HG02884 (cell line): ENCODE results near the gene TTC38.
A peak's percentile ranks its signal among the peaks of the same experiment; 100 is the strongest.
"Not testable (repeated sequence)": the region's sequence is repeated elsewhere in the genome, so short reads cannot be mapped to it uniquely, and the experiment has no call there.

Experiments
- ATAC-seq: cut with Tn5 transposase; IDR thresholded peaks from one replicate; pipeline ENCODE4 v1.9.1; 2021; ENCODE audit warnings: mild to moderate bottlenecking, moderate library complexity; ENCODE audit not compliant: unreplicated experiment

TTC38 gene

DNA sequence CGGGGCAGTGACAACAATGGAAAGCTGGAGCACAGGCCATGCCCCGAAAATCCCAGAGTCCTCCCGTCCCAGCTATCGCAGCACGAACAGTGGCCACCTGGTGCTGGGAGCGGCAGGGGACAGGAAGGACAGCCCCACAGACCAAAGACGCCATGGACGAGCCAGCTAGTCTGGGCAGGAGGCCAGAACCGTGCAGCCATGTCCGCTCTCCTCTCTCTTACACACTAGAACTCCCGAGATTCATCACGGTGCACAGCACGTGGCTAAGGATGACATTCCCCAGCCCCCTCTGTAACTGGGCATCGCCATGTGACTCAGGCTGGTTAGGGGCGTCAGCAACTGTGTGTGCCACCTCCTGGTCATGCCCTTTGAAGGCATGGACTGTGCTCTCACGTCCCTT is 22.3 kb upstream of the TTC38 start:
- ATAC-seq = no peak

DNA sequence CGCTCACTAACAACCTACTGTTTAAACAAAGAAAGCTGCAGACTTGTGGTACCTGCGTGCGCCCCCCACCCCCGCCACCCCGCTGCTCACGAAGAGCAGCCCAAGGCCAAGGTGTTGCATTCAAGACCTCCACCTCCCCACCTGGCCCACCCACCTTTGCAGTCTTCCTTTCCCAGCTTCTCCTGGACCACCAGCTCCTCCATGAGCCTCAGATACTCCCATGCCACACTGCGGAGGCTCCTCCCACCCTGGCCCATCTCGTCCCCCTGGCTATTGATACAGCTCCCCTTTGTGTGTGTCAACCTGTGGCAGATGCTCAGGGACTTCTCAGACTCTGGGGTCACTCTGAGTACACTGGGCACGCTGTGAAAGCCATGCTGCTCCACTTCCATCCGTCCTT is 21.6 kb upstream of the TTC38 start:
- ATAC-seq = no peak

DNA sequence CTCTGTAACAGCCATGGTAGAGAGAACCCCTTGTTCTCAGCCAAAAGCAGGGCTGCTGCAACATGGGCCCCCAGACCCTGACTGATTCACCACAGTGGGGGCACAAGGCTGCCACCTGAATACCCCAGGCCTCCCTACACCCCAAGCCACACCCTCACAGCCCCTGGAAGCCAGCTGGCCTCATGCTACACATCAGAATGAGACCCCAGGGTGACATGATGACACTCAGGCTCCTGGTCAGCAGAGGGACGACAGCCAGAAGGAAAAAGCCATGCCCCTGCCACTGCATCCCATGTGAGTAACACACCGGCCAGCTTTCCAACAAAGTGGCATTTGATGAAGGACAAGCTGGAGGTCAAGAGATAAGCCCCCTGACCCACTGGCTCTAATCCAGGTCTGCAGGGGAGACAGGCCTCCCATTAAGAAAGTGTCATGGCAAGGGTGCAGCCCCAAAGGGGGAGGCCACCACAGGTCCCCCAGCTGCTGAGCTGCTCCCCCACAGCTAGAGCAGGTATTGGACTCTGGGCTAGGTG is 20.3 kb upstream of the TTC38 start:
- ATAC-seq = no peak

DNA sequence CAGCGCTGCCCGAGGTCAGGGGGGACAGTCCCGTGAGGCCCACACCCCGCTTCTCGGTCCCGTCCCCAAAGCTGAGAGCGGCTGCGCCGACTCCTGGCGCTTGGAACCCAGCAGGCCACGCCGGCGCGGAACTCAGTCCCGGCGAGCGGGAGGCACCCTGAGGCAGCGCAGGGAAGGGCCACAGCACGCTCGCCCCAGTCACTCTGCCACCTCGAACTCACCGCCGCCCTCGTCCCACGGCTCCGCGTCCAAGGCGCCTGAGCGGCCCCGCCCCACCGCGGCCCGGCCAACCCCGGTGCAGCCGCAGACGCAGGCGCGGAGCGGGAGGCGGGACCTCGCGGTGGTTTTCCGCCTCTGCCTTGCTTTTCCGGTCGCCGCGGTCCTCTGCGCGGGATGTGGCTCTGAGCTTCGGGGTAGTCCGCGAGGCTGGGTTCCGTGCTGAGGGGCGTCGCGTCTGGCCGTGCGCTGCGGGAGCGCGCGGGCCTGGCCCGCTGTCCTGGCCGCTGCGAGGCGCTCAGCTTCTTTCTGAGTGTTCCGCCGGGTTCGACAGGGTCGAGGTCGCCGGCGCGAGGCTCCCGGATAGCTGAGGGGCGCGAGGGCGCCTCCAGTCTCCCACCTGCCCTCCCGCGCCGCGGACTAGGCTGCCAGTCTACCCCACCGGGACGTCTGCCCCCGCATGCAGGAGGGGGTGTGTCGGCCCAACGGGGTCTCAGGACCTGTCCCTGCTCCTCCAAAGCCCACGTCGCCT is 17.6 kb upstream of the TTC38 start, which contains the start of gene CDPF1:
Gene CDPF1 (minus strand): TSS at position 259 of the 748 bp plus-strand sequence. CDS start 2,009 bp downstream, outside the sequence.
- peak; percentile 73 for ATAC-seq

DNA sequence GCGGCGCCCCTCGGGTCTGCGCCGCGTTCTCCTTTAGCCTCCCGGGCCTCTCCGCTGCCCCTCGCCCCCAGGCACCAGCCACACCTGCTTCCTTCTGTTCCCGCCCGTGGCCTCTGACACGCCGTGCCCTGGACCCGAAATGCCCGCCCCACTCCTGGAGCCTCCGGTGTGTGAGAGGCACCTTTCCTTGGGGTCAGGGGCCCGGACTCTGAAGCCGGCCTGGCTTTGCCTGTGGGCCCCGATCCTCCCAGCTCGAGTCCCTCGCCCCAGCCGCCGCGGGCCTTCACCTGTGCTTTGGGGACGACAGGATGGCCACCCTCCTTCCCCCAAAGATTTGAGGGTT is 17.1 kb upstream of the TTC38 start:
- ATAC-seq = no peak

DNA sequence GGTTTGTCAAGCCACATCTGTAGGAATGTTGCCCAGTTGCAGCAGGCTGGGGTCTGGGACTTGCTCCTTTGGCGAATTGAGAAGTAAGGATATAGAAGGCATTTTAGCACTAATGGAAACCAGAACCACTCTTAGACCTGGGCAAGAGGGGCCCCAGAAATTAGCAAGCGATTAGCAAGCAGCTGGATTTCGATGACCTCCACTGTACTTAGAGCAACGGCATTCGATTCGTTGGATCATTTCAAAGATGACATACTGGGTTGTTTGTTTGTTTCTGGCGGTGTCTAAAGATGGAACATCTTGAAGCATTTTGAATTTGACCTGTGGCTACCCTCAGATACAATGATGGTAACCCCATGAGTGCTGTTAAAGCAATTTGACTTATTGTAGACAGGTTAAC is 16.5 kb upstream of the TTC38 start:
- no peak for ATAC-seq

DNA sequence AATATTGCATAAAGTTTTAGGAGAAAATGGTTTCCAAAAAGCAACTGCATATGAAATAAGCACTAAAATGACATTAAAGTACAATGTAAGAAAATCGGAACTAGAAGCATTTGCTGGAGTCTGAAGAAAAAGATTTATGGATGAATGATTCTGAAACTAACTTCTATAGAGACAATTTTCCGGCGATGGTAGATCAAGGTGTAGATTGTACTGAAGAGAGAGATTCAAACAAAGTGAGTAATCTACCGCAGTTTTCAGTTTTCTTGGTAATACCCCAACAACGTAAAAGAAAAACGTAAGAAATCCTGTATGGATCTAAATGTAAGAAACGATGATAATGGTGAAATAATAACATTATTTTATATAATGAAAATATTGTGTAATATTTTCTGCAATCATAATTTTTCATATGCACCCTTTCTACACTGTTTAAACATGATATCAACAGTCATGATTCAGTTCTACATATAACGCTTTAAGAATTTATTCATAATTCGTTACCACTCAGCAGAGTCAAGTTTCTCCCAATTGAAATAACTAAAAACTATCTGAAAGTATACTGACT is 15.9 kb upstream of the TTC38 start:
- no peak for ATAC-seq

DNA sequence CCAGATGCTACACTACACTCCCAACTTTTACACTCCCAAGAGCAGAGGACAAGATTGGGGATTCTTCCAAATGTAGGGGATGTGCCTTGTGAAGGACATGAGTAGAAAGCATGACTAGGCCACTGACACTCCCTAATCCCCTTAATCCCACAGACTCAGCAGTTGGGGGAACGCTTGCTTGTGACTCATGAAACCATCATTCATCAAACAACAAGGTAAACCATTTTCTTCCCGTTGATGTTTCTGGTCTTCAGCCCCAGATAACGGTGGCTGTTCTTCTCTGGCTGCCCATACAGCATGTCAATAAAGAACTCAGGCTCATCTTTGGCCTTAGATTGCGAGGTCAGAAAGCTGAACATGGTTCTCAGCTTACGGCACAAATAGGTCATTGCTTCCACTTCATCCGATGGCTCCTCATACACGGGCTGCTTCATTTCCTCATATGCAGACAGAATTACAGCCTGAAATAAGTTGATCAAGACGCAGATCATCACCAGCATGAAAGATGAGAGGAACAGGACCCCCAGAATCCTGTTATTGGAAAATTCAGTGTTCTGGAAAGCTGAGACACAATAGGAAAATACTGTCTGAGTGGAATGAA is 11.3 kb upstream of the TTC38 start:
- ATAC-seq = no peak

DNA sequence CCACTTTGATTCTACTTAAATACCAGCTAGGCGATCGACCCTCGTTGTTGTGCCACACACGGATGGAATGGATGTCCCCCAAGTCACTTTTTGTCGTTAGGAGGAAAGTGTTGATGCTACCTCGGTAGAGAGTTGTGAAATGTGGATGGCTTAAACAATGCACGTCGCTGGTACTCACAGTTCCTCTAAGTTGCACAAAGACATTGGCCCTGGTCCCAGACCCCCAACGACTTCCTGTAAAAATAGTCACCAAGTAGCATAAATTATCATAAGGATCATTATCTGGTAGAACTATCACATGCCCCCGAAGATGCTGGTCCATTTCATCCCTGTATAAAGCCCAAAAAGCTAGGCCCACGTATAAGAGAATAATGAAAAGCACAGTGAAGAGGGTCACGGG is 8.4 kb upstream of the TTC38 start:
- ATAC-seq = no peak

DNA sequence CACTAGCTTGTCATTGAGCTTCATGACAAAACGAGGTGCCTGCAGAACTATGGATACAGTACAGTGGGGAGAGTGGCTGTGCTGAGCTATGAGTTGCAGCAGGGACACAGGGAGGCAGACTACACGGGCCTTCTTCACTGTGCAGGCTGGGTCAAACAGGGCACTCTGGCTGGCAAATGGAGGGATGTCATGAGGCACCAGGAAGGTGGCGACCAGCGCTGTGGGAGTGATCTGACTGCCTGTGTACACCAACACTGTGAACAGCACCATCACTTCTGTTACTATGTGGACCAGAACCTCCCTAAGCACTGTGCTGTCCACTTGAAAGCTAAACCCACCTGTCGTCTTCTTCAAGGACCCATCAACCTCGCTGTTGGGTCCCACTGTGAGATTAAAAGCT is 7.8 kb upstream of the TTC38 start:
- no peak for ATAC-seq

DNA sequence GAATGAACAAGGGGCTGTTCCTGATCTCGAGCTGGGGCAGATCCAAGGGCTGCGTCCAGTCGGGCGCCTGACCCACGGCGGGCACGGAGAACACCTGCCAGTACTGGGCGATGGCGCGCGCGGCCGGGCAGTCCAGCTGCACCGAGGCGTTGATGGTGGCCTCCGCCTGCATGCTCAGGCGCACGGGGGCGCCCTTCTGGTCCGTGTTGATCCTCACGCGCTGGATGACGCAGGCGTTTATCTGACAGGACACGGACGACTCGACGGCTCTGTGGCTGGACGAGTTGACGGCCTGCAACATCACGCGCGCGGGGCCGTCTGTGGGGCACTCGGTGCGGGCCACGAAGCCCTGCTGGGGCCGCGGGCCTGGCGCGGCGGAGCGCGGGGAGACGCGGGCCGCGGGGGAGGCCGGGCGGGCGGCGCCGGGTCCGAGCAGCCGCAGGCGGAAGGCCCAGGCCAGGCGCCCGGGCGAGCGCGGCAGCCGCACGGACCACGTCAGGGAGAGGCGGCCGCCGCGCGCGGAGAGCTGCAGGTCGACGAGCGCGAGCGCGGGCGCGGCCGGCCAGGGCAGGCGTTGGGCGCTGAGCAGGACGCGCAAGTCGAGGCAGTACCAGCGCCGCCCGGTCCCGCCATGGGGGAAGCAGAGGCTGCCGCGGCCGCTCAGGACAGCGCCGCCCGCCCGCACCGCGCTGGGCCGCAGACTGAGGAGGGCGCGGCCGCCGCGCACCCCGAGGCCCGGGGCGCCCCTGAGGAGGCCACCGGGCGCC is 5.2 kb upstream of the TTC38 start:
- ATAC-seq = no peak

DNA sequence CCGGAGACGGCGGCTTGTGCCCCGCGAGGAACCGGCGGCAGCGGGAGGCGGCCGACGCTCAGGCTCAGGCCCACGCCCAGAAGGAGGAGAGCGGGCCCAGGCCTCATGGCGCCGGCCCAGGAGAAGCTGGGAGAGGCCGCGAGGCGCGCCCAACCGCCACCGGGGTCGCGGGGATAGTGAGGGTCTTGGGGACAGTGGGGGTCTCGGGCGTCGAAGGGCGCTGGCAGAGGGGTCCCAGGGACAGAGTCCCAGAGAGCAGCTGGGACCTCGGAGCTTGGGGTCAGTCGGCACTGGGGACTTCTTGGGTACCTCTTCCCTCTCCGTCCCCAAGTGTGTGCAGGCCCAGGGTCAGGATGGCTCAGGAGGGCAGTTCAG is 4.6 kb upstream of the TTC38 start, which contains the start of gene PKDREJ:
Gene PKDREJ (minus strand): TSS at position 128 of the 375 bp plus-strand sequence. CDS start 21 bp downstream, at position 107.
- ATAC-seq = no peak

DNA sequence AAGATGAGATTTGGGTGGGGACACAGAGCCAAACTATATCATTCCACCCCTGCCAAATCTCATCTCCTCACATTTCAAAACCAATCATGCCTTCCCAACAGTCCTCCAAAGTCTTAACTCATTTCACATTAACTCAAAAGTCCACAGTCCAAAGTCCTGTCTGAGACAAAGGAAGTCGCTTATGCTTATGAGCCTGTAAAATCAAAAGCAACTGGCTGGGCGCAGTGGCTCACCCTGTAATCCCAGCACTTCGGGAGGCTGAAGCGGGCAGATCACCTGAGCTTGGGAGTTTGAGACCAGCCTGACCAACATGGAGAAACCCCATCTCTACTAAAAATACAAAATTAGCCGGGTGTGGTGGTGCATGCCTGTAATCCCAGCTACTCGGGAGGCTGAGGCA is 3.3 kb upstream of the TTC38 start:
- ATAC-seq = not testable (repeated sequence)

DNA sequence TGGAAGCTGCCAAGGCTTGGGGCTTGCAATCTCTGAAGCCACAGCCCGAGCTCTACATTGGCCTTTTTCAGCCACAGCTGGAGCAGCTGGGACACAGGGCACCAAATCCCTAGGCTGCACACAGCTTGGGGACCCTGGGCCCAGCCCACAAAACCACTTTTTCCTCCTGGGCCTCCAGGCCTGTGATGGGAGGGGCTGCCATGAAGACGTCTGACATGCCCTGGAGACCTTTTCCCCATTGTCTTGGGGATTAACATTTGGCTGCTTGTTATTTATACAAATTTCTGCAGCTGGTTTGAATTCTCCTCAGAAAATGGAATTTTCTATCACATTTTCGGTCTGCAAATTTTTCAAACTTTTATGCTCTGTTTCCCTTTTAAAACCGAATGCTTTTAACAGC is 2.2 kb upstream of the TTC38 start:
- ATAC-seq = not testable (repeated sequence)

DNA sequence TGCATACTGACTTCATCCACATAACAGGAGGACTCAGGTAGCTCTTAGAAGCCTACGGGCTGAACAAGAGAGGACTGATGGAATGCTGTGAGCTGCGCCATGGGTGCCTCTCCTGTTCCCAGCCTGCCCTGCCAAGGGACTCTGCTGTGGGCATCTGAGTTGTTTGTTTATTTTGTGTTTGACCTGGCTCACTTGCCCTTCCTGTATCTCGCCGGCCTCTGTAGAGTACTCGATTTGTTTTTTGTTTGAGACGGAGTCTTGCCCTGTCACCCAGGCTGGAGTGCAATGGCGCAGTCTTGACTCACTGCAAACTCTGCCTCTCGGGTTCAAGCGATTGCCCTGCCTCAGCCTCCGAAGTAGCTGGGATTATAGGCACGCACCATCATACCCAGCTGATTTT is 1.8 kb downstream of the TTC38 start:
- no peak for ATAC-seq

DNA sequence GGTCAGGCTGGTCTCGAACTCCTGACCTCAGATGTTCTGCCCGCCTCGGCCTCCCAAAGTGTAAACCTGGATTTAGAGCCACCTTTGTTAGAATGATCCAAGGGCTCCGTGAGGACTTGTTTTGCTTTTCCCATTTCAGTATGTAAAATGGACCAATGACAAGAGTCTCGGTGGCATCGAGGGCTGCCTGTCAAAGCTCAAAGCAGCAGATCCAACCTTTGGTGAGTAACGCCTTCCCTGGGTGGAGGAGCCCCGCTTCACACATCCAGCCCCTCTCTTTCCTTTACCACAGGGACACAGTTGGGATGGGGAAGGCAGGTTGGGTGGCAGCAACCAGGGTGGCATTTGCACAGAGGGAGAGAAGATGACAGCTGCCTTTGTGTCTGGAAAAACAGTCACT is 4.4 kb downstream of the TTC38 start:
- ATAC-seq = no peak

DNA sequence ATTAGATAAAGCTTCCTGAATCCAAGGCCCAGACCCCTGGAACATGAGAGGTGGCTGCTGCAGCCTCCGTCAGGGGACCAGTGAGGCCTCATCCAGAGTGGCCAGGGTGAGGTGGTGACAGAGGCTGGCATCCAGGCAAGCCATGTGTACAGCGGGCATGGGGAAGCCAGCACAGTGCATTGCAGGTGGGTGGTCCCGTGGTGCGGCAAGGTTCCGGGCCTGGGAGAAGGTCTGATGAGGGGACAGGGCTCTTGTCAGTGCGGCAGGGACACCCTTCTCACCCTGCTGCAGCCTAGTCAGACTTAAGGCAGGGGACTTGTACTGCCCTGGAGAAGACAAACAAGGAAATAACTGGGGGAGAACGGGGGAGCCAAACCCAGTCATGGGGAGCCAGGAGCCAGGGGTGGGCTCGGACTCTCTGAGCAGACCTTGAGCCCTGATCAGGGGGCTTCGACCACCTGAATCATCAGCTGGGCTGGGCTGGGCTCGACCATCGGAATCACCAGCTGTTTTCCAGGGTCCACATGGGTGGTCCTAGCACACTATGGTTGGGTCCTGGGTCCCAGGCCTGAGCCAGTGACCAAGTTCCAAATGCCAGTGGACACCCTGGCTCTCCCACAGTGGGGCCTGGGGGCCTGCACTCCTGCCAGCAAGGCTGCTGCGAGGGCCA is 5.1 kb downstream of the TTC38 start:
- ATAC-seq = no peak

DNA sequence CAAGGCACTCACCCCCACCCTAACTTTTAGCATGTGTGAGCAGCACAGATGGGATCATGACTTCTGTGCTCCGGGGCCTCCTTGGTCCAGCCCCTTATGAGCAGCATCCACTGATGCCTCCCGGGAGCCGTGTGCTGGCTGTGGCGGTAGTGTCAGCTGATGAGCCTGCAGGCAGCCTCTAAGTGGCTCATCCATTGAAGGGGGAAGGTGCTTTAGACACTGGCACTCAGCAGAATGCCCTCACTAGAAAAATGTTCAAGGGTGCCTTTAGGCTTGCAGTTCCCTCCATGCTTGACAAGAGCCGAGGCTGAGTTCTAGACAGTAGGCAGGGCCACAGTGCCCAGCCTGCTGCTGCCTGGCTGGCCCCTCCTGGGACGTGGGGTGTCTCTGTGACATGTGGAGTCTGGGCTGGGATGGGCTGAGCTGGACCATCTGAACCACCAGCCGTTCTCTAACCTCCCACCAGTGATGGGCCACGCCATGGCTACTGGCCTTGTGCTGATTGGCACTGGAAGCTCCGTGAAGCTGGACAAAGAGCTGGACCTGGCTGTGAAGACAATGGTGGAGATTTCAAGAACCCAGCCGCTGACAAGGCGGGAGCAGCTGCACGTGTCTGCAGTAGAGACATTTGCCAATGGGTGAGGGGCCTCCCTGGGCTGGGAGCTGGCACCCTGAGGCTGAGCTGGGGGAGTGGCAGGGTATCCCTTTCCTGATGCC is 5.8 kb downstream of the TTC38 start:
- ATAC-seq = no peak

DNA sequence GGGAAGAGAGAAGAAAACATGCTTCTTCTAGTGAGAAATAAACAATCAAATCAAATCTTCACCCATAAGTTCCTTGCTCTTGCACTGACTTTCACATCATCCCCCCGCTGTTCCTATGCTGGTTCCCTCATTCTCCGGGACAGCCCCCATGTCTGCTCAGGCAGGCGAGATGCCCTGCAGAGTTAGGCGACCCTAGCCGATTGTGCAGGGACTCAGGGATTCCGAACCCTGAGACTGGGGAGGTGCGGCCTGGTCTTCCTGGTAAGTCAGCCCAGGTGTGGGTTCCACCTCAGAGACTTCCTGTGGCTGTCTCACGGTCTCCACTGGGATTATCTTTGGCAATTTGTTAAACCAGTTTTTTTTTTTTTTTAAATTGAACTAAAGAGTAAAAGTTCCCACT is 6.6 kb downstream of the TTC38 start:
- no peak for ATAC-seq

DNA sequence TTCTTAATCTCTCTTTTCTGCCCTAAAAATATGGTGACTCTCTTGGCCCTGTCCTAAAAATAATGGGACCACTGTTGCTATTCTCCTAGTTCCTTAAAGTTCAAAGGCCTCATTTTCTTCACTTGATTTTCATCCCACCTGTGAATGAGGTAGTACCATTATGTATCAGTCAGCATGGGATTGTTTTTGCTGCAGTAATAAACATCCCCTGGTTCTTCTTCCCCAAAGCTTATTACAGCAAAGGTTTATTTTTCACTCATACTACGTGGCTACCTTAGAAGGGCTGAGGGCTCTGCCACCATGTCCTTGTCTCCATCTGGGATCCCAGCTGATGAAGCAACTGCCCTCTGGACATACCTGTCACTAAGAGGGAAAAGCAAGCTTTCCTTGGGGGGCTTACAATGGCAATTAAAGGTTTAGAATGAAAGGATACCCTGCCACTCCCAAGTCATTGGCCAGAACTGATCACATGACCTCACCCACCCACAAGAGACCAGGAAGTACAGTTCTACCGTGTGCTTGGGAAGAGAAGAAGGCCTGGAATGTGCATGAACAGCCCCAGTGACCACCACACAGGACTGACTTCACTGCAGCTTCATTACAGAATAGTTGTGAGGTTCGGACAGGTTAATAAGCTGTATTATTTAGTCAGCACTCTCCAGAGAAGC is 7.8 kb downstream of the TTC38 start:
- ATAC-seq = no peak
